Natural killer cell treated with Interleukin-12 subunit alpha and Interleukin-12 subunit beta and Interleukin-15 and Interleukin-18, amount 100 ng/mL, for 72 hours (primary cell): Measurements from ENCODE around the gene PJA2. TPM values are rescaled to one million over a fixed set of nuclear protein-coding genes. Genes with fewer than 3 reads are reported as not detected.
A peak's percentile ranks its signal among the peaks of the same experiment; 100 is the strongest.

Source experiments
- ATAC-seq, 2 donors: fragments of 150-1000 bp; cut with Tn5 transposase in 1 of 2; sonication (Bioruptor Pico), chemical (Tn5 transposase) in 1 of 2; 2 replicates each; pipeline ENCODE4 v1.10.0; 2021
- DNase-seq: peaks from one replicate; pipeline ENCODE4 v3.0.0; 2022; ENCODE audit warnings: low spot score
- H3K27ac Mint-ChIP-seq, 2 donors: 1 replicate in 1 of 2; 2 replicates in 1 of 2; pipeline ENCODE4 v1.8.0; 2022; ENCODE audit warnings: mixed read lengths in 2 of 2, mild to moderate bottlenecking in 1 of 2, moderate library complexity in 1 of 2
- H3K27me3 Mint-ChIP-seq, 2 donors: 1 replicate in 1 of 2; 2 replicates in 1 of 2; pipeline ENCODE4 v1.8.0; 2022; ENCODE audit warnings: mixed read lengths in 2 of 2
- H3K36me3 Mint-ChIP-seq: one replicate; pipeline ENCODE4 v1.8.0; 2022; ENCODE audit warnings: mixed read lengths
- H3K4me1 Mint-ChIP-seq, 2 donors: 1 replicate in 1 of 2; 2 replicates in 1 of 2; pipeline ENCODE4 v1.8.0; 2022; ENCODE audit warnings: low read depth in 2 of 2, mixed read lengths in 2 of 2, mild to moderate bottlenecking in 1 of 2
- H3K4me3 Mint-ChIP-seq: one replicate; pipeline ENCODE4 v1.8.0; 2022; ENCODE audit warnings: mixed read lengths
- H3K9me3 Mint-ChIP-seq: 2 replicates; pipeline ENCODE4 v1.8.0; 2022; ENCODE audit warnings: mixed read lengths
- total RNA-seq, 2 donors: library from RNA; stranded (reverse); gene quantifications; one replicate each; pipeline ENCODE4 v1.2.3, GENCODE V29; 2022

PJA2 gene
- total RNA-seq, 2 donors from 2014 or later, result 45.4 to 71.8 TPM

DNA sequence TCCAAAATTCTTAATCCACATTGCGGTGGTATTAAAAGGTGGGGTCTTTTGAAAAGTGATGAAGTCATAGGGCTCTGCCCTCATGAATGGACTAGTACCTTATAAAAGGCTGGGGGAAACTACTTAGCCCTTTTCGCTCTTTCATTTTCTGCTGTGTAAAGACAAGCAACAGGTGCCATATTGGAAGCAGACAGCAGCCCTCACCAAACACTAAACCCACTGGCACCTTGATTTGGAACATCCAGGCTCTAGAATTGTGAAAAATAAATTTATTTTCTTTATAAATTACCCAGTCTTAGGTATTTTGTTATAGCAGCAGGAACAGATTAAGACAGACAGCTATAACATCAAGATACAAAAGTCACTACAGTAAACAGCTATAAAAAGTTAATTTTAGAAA is 12.8 kb downstream of the PJA2 start:
- peaks cover 47 to 49% of the 10 kb centered on the region in 2 donors for H3K4me1 Mint-ChIP-seq
- no peaks in the 10 kb centered on the region for H3K9me3 Mint-ChIP-seq
- H3K27ac Mint-ChIP-seq, result no peak overlapping the region
- no peak for ATAC-seq
- peaks cover 8% of the 10 kb centered on the region for H3K36me3 Mint-ChIP-seq
- DNase-seq, result no peak
- H3K4me3 Mint-ChIP-seq, result no peak overlapping the region
- H3K27me3 Mint-ChIP-seq, result no peaks in the 10 kb centered on the region

DNA sequence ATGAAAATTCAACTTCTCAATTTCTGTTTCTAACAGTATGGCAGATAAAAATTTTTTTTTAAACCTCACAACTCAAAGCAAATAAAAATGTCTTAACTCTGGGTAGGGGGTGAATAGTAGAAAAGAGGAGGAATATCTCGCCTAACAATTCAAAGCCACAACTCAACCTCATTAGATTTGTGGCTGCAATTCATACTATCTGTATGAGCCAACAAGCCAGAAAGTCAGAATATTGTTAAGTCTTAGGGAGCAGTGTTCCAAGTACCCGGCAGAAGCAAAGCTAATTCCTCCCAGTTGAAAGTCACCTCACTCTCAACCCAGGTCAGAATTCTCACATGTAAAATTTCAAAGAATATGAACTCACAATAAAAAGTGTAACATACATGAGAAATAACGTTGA is 15.0 kb downstream of the PJA2 start:
- no peak overlapping the region for H3K4me3 Mint-ChIP-seq
- H3K36me3 Mint-ChIP-seq, result peaks cover 12% of the 10 kb centered on the region
- H3K4me1 Mint-ChIP-seq, result peaks cover 42 to 49% of the 10 kb centered on the region in 2 donors
- H3K27me3 Mint-ChIP-seq, result no peaks in the 10 kb centered on the region
- no peak for DNase-seq
- H3K9me3 Mint-ChIP-seq, result no peaks in the 10 kb centered on the region
- no peak for ATAC-seq
- peak overlapping the region in 1 of 2 donors; percentile 29 for H3K27ac Mint-ChIP-seq

GRCh38 chr5:109390188-109390587 is 19.6 kb downstream of the PJA2 start:
- H3K36me3 Mint-ChIP-seq, result peaks cover 6% of the 10 kb centered on the region
- no peaks in the 10 kb centered on the region for H3K27me3 Mint-ChIP-seq
- H3K9me3 Mint-ChIP-seq, result no peaks in the 10 kb centered on the region

DNA sequence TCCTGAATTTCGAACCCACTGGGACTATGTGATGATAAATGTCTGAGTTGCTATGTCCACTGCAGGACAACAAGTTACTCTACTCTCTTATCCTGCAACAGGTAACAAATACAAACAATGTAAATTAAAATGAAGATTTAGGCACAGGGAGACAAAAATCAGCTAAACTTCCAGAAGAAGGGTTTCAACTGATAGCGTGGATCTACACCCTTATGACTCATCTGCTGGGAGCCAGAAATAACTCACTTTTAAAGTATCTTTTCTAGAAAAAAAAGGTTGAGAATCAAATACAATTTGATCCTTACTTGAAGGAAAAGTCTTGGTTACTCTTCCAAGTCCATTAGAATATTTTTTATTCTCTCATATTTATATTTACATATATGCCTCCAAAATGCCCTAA is 21.4 kb downstream of the PJA2 start:
- Mint-ChIP-seq H3K4me1 (peaks cover 42 to 74% of the 10 kb centered on the region in 2 donors), H3K9me3 (no peaks in the 10 kb centered on the region), H3K36me3 (peaks cover 6% of the 10 kb centered on the region), H3K27ac (peak overlapping the region in 1 of 2 donors; percentile 47), H3K27me3 (no peaks in the 10 kb centered on the region), H3K4me3 (no peak overlapping the region)
- DNase-seq (no peak), ATAC-seq (no peak)

More at GRCh38 chr5:109390188-109390587, 19.6 kb downstream of the PJA2 start:
- Mint-ChIP-seq H3K27ac (no peak overlapping the region), H3K4me1 (peaks cover 49 to 85% of the 10 kb centered on the region in 2 donors), H3K4me3 (no peak overlapping the region)
- no peak for ATAC-seq
- DNase-seq, result no peak

DNA sequence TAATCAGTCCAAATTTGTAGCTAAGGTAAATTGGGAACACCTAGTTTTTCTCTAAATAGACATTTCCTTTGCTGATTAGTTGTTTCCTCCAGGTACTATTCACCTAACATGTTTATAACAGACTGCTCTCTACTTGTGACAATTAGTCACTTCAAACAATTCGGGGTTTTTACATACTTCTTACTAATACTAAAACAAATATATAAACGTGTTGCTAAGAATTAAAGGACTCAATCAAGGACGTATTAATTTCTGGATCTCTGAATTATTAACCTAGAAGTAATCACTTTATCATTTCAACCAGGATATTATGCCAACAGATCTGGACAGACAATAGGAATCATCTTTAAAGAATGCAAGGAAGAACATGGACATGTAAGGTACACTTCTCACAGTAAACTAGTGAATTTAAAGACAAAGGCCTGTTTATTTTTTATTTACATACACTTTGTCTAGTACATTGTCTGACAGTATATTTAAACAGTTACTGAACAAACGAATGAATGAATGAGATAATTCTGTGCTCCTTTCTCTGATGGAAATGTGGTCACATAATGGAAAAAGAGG is 22.3 kb downstream of the PJA2 start:
- H3K4me1 Mint-ChIP-seq, result peaks cover 36 to 70% of the 10 kb centered on the region in 2 donors

GRCh38 chr5:109378095-109378494 is 31.7 kb downstream of the PJA2 start:
- DNase-seq (no peak), ATAC-seq (no peak)
- Mint-ChIP-seq H3K9me3 (no peaks in the 10 kb centered on the region), H3K27me3 (no peaks in the 10 kb centered on the region), H3K36me3 (peaks cover 12% of the 10 kb centered on the region), H3K4me3 (no peak overlapping the region), H3K4me1 (peaks cover 19% of the 10 kb centered on the region in 2 donors), H3K27ac (no peak overlapping the region)

More for the DNA sequence above, 22.3 kb downstream of the PJA2 start:
- H3K4me3 Mint-ChIP-seq, result no peak overlapping the region
- peak overlapping the region in 1 of 2 donors; percentile 47 for H3K27ac Mint-ChIP-seq
- DNase-seq (no peak), ATAC-seq (no peak)
- H3K9me3 Mint-ChIP-seq, result no peaks in the 10 kb centered on the region
- H3K27me3 Mint-ChIP-seq, result no peaks in the 10 kb centered on the region
- H3K36me3 Mint-ChIP-seq, result peaks cover 6% of the 10 kb centered on the region

- Mint-ChIP-seq H3K4me1 (peaks cover 33 to 35% of the 10 kb centered on the region in 2 donors), H3K4me3 (no peak overlapping the region), H3K27me3 (no peaks in the 10 kb centered on the region), H3K27ac (no peak overlapping the region), H3K36me3 (peaks cover 12% of the 10 kb centered on the region), H3K9me3 (no peaks in the 10 kb centered on the region)
- DNase-seq, result no peak
- no peak for ATAC-seq
These were observed 35.1 kb downstream of the PJA2 start for GRCh38 chr5:109374625-109375024.

GRCh38 chr5:109373932-109374331 is 35.8 kb downstream of the PJA2 start:
- Mint-ChIP-seq H3K4me1 (peaks cover 32 to 33% of the 10 kb centered on the region in 2 donors), H3K27me3 (no peaks in the 10 kb centered on the region), H3K36me3 (peaks cover 11% of the 10 kb centered on the region)

GRCh38 chr5:109370343-109370742 is 39.4 kb downstream of the PJA2 start:
- Mint-ChIP-seq H3K4me1 (peaks cover 19 to 23% of the 10 kb centered on the region in 2 donors), H3K27me3 (no peaks in the 10 kb centered on the region), H3K9me3 (no peaks in the 10 kb centered on the region), H3K36me3 (peaks cover 16% of the 10 kb centered on the region), H3K4me3 (no peak overlapping the region), H3K27ac (no peak overlapping the region)
- DNase-seq (no peak), ATAC-seq (no peak)

More at GRCh38 chr5:109373932-109374331, 35.8 kb downstream of the PJA2 start:
- H3K27ac Mint-ChIP-seq, result no peak overlapping the region
- ATAC-seq (no peak), DNase-seq (no peak)
- no peaks in the 10 kb centered on the region for H3K9me3 Mint-ChIP-seq
- no peak overlapping the region for H3K4me3 Mint-ChIP-seq

GRCh38 chr5:109365653-109366052 is 44.1 kb downstream of the PJA2 start:
- Mint-ChIP-seq H3K27me3 (no peaks in the 10 kb centered on the region), H3K4me3 (no peak overlapping the region), H3K36me3 (peaks cover 28% of the 10 kb centered on the region), H3K9me3 (no peaks in the 10 kb centered on the region), H3K4me1 (peaks cover 9 to 19% of the 10 kb centered on the region in 2 donors), H3K27ac (no peak overlapping the region)
- DNase-seq (no peak), ATAC-seq (no peak)

GRCh38 chr5:109364977-109365376 is 44.8 kb downstream of the PJA2 start:
- no peak overlapping the region for H3K4me3 Mint-ChIP-seq
- no peaks in the 10 kb centered on the region for H3K27me3 Mint-ChIP-seq
- DNase-seq, result no peak
- H3K27ac Mint-ChIP-seq, result no peak overlapping the region
- no peak for ATAC-seq
- H3K9me3 Mint-ChIP-seq, result no peaks in the 10 kb centered on the region
- H3K4me1 Mint-ChIP-seq, result peaks cover 9 to 19% of the 10 kb centered on the region in 2 donors
- peaks cover 28% of the 10 kb centered on the region for H3K36me3 Mint-ChIP-seq

DNA sequence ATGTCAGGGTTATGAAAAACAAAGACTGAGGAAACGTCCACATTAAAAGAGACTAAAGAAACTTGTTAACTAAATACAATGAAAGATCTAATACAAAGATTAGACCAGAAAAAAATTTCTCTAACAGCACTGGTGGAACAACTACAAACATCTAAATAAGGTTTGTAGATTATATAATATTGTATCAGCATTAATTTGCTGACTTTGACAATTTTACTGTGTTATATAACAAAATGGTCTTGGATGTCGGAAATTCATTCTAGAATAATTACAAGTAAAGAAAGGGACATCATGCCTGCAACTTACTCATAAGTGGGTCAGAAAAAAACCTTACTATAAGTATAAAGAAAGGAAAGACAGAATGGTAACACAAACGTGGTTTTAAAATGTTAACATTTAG is 50.1 kb downstream of the PJA2 start:
- Mint-ChIP-seq H3K27me3 (no peaks in the 10 kb centered on the region), H3K4me1 (peaks cover 18 to 22% of the 10 kb centered on the region in 2 donors), H3K27ac (no peak overlapping the region), H3K9me3 (no peaks in the 10 kb centered on the region), H3K4me3 (no peak overlapping the region), H3K36me3 (peaks cover 16% of the 10 kb centered on the region)
- no peak for ATAC-seq
- no peak for DNase-seq

GRCh38 chr5:109357807-109358206 is 52.0 kb downstream of the PJA2 start:
- DNase-seq, result no peak
- Mint-ChIP-seq H3K36me3 (peaks cover 16% of the 10 kb centered on the region), H3K27ac (no peak overlapping the region), H3K4me3 (no peak overlapping the region), H3K27me3 (no peaks in the 10 kb centered on the region), H3K9me3 (no peaks in the 10 kb centered on the region), H3K4me1 (peaks cover 8 to 13% of the 10 kb centered on the region in 2 donors)
- ATAC-seq, result no peak

- H3K27ac Mint-ChIP-seq, result no peak overlapping the region
- H3K36me3 Mint-ChIP-seq, result peaks cover 4% of the 10 kb centered on the region
- peaks cover 4 to 14% of the 10 kb centered on the region in 2 donors for H3K4me1 Mint-ChIP-seq
- no peaks in the 10 kb centered on the region for H3K9me3 Mint-ChIP-seq
- no peak overlapping the region for H3K4me3 Mint-ChIP-seq
- ATAC-seq, result no peak
- DNase-seq, result no peak
- H3K27me3 Mint-ChIP-seq, result no peaks in the 10 kb centered on the region
These were observed 55.0 kb downstream of the PJA2 start for GRCh38 chr5:109354761-109355160.
